NCI-H2107 treated with DMSO at 0.1 percent for 48 hours (cell line): Measurements from ENCODE around the gene SMIM36.
"Not testable (repeated sequence)": the region's sequence is repeated elsewhere in the genome, so short reads cannot be mapped to it uniquely, and the experiment has no call there.

ENCODE experiments used
- DNase-seq: peaks from one replicate; lab custom pipeline; 2025; ENCODE audit not compliant: unreplicated experiment; lab: John Stamatoyannopoulos, UW

The SMIM36 gene

DNA sequence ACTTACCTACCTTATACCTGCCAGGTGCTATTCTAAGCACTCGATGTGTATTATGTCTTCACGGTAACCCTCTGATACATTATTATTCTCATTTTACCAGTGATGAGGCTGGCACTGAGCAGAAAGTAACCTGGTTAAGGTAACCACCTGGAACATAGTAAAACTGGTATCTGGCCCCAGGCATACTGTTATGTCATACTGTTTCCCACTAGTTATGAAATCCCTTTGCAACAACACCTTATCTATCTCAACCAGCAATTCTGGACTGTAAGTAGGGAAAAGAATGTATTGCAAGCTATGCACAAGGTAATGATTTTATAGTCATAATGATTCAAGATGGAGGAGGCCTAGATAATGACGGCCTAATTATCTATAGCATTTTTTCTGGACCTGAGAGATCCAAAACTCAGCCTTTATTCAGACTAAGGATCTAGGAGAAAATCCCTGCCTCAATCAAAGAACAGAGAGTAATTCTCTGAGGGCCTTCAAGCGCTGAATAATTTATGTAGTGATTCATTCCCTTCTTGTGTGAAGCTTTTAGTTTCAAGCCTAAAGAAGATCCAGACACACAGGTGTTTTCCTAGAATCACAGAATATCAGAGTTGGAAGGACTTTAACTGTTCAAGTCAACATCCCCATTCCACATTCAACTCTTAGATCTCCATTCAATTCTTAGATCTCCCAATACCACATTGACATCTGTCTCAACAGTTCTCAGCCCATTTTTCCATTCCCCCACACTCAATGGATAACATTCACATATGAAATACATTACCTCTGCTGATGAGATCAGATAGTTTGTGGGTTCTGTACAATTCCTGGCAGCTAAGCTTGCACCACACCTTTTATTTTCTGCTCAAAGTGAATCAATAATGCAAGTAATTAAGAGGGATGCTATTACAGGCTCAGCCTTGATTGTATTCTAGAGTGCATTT, 74.8 kb downstream of the SMIM36 start:
- no peak for DNase-seq

DNA sequence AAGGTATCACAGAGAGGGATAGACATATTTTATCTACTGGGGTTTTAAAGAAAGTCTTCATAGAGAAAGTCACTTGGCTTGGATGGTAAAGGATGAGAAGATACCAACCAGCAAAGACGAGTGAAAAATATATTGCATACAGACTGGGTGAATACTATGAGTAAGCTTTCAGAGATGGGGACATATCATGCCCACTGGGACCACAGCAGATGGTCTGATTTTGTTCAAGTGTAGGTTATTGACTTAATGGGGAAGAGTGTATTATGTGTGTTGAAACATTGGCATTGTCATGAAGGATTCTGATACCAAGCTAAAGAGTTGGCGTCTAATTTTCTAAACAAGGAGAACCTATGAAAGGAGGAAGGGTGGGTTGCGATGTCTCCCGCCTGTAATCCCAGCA, 75.8 kb downstream of the SMIM36 start:
- no peak for DNase-seq

DNA sequence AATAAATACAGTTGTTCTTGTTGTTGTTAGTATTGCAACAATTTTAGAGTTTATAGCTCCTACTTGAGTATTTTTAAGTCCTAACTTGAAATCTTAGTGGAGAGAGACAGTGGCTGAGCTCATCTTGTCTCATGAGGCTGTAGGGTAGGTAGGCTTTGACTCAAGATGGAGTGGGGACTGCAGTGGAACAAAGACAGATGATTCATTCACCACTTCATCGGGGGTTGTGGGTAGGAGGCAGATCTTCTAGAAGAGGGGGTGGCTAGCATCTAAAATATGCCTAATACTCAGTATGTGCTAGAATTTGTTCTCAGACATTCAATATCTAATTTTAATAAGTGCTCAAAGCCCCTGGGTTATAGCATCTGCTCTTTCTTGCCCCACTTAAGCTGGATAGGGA, 76.5 kb downstream of the SMIM36 start:
- DNase-seq, result no peak

DNA sequence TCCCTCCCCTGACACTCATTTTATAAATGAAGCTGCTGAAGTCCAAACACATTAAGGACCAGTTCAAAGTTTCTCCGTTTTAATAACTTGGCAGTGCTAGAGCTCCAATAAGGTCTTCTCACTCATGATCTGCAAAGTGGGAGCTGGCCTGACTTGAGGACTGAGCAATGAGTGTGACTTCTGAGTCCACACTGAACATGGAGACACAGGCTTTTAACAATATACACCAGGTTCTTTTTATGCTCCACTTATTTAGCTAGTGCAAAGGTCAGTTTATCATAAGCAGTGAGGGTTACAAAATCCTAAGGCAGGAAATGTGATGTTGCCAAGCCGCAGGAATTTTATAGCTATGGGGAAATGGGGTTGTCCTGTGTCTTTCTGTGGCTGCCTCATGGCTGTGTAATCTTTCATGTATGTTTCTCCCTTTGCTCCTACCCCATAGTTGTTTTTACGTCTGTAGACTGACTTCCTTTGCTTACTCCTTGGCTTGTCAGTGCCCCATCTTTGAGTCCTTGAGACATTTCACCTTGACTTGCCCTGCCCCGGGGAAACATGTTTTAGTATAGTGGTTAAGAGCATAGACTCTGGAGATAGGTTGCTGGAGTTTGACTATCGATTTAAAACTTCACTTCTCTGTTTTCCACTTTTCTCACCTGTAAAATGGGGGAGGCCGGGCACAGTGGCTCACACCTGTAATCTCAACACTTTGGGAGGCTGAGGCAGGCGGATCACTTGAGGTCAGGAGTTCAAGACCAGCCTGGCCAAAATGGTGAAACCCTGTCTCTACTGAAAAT, 77.4 kb downstream of the SMIM36 start:
- no peak for DNase-seq

DNA sequence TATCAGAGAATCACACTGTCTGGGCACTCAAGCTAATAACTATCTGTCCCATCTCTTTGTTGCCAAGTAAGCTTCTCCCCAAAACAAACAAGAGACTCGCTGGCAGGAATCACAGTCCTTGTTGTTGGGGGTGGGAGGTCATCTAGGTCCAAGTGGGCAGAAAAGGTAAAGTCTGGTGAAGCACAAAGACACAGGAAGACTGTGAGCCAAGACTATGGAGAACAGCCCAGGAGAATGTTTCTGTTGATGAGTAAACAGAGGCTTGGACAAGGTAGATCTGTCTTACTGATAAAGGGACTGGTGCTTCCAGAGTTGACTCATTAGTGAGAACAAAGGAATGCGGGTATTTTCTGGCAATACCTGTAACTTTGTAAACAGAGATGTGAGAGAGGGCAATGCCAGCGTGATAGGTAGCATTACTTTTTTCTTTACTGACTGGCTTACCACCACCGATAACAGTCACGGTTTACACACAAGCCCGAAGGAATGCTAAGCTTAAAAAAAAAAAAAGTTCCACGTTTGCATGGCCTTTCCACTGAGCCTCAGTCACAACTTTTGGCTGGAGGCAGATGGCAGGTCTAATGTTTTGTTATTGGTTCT, 78.1 kb downstream of the SMIM36 start:
- no peak for DNase-seq

DNA sequence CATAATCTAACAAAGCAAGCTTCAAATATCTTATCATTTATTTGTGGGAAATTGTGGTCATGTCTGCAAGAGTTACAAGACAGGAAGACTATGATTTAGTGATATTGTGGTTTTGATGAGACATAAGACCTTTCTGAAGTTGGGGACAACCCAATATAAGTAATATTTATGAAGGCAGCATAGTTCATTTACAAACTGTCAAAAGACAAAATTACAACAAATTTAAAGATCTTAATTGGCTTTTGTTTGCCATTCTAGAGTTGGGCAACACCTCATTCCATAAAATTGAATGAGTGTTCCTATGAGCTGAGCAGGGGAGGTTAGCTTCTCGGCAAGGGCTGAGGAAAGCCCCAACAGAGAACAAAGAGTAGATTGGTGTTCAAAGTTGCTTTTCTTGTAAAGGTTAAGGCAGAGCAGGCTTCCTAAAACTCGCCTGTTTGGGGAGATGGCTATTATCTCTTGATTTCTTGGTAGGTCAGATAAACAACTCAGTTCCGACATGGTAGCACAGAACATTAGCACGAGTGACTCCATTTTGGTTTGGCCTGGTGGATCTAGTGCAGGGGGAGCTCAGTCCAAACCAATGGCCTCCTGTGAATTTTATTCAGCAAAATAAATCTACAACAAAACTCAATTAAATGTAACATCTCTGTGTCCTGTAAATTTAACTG, 78.8 kb downstream of the SMIM36 start:
- DNase-seq, result no peak

DNA sequence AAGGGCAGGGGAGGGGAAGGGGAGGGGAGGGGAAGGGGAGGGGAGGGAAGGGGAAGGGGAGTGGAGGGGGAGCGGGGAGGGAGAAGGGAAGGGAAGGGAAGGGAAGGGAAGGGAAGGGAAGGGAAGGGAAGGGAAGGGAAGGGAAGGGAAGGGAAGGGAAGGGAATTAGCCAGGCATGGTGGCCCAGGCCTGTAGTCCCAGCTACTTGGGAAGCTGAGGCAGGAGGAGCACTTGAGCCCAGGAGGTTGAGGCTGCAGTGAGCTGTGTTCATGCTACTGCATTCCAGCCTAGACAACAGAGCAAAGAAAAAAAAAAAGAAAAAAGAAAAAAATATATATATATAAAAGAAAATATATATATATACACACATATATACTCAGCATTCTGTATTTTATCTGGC, 79.3 kb downstream of the SMIM36 start:
- not testable (repeated sequence) for DNase-seq

DNA sequence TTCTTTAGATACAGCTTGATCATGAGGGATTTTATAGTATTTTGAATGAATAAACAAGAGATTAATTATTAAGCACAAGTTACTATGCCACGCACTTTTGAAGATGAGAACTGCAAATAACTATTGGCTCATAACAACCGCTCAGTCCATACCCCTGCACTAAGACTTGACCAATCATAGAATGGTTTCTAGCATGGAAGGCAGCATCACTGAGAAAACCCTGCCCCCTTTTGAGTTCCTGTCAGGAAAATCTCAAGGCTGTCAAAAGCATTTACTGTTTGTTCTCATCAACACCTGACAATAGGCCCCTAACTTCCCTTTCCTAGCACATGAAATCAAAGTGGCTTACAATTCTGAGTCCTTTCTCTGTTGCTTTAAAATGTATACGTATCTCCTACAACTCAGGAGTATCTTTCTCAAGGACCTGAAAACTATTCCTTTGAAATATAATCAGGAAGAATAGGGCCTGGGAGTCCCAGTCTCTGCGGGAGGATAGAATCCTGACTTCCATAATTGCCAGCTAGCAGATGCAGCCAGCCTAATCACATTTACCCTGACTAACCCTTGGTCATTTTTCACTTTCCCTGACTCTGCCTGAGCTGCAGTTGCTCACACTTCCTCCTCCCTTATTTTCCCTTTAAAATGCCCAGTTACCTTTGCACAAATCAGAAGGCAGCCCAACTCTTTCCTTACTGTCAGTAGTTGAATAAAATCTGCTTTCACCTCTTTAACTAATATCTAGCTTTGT, 80.5 kb downstream of the SMIM36 start:
- no peak for DNase-seq

DNA sequence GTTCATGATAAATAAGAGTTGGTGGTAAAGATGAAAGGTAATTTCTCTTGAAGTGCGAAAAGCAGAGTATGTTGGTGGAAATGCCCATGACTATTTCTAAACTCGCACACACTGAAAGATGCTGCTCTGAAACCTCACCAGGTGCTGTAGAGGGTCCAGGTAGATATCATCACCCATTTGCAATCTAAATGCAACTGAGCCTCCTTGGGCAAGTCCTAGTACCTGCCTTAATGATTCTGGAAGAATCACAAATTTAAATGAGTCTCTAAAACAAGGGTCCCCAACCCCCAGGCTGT, 83.7 kb downstream of the SMIM36 start:
- no peak for DNase-seq

DNA sequence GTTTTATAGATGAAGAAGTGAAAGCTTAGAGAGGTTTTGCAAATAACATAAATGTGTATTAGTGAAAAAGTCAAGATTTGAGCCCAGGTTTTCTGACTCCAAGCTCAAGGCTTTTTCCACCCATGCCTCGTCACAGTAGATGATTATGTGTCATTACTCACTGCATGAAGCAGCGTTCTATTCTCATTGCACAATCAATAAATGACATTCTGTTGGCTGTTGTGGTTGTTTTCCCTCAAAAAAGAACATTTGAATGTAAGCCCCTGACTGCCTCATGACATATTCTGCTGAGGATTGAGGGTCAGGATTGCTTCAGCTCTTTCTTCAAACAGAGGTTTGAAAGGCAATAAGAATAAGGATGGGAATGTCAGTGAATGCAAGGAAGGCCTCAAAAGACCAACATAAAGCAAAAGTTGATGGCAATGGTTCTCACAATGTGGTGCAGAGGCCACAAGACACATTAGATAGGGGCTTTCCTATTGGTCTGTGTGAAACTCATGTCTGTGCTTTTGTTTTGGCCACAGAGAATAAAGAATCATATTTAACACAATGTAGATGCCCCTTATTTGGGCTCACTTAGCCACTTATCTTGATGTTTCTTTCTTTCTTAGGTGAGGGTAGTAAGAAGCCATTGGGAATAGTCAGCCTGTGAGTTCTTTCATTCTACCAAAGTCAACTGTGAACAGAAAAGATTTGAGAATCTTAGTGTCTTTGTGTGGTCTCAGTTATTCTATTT, 84.2 kb downstream of the SMIM36 start:
- no peak for DNase-seq

DNA sequence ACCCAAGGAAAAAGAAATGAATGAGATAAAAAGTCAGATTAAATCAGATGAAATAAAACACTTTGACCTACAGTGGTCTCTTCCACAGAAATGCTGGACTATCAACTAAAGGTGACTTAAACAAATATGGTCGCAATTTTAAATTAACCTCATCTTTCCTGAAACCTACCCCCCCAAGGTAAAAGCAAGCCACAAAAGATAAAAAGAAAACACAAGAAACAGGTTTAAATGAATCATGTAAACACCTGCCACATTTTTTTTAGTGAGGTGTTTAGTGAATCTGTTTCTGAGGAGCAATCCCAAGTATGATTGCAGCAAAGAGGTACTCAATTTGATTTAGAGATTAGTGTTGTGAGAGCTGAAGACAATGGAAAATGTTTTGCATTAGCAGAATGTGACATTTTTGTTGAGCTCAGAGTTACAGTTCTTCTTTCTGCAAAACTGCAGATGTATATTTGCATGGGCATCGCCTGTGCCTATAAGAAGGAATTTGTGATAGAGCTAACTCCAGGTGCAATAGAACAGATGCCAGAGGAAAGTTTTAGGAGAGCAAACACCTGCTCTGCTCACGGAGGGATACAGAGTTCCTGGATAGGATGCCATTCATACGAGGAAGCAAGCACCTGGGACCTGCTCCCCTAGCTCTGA, 86.2 kb downstream of the SMIM36 start:
- no peak for DNase-seq

DNA sequence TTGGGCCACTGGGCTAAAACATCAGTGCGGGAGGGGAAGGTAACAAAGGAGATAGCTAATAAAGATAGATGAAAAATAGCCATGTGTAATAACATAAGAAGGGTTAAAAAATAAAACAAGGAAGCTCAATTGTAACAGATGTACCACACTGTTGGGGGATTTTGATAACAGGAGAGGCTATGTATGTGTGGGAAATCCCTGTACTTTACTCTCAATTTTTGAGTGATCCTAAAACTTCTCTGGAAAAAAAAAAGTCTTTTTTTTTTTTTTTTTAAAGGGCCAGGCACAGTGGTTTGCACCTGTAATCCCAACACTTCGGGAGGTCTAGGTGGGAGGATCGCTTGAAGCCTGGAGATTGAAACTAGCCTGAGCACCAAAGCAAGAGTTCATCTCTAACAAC, 87.7 kb downstream of the SMIM36 start:
- DNase-seq, result no peak

DNA sequence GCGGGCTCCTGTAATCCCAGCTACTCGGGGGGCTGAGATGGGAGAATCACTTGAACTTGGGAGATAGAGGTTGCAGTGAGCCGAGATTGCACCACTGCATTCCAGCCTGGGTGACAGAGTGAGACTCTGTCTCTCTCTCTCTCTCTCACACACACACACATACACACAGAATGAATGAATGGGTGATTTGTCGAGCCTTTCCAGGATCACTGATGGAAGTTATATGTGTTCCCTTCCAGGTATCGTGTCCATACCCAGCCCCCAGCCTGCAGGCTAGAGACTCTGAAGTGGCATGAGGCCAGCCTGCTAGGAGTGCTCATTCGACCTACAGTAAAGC, 88.5 kb downstream of the SMIM36 start:
- not testable (repeated sequence) for DNase-seq

DNA sequence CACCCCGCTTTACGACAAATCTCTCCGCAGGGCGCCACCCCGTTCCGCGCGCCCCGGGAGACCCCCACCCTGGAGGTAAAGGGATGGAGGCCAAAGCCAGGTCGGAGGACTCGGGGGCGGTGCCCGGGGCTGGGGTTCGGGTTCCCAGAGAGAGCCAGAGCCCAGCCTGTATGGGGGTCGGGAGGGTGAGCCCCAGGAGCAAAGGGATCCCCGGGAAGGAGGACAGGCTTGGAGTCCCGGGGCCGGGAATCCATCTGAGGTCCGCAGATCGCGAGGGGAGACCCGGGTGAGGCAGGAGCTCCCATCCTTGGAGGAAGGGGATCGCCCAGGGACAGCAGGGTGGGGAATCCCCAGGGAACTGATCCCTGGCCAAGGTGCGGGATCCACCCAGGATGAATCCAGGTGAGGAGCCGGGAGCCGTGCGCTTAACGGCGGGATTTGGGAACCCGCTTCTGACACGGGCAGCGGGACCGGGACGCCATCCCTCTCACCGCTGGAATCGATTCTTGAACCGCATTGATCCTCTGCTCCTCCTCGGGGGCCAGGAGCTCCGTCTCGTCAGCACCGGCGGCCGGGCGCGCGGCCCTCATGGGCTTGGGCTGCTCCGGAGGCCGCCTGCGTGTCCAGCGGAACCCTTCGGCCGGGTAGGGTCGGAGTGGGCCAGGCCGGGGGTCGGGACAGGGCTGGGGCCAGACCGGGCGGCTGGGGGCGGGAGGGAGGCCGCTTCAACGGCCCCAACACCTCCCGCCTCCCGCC, 89.9 kb downstream of the SMIM36 start, which contains the start of gene MMD:
MMD (minus strand) TSS at position 657 of the 756 bp plus-strand sequence; CDS start at position 517, 140 bp downstream.
- no peak for DNase-seq

DNA sequence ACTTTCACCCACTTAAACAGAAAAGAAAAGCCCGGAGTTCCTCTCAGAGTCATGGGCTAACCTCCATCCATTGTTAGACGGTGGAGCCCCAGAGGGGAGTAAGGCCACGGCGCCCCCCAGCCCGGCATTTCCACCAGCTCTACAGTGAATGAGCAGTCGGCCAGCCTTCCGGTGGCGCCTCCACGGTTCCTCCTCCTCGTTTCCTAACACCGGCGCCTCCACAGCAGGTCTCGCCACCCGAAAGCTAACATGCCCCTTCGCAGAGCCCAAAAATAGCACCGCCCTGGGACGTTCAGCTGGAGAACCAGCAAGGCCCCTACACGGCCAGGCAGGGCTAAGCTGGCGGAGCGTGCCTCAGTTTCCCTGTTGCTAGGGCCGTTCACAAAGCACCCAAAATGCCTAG, 90.5 kb downstream of the SMIM36 start:
- DNase-seq, result no peak

DNA sequence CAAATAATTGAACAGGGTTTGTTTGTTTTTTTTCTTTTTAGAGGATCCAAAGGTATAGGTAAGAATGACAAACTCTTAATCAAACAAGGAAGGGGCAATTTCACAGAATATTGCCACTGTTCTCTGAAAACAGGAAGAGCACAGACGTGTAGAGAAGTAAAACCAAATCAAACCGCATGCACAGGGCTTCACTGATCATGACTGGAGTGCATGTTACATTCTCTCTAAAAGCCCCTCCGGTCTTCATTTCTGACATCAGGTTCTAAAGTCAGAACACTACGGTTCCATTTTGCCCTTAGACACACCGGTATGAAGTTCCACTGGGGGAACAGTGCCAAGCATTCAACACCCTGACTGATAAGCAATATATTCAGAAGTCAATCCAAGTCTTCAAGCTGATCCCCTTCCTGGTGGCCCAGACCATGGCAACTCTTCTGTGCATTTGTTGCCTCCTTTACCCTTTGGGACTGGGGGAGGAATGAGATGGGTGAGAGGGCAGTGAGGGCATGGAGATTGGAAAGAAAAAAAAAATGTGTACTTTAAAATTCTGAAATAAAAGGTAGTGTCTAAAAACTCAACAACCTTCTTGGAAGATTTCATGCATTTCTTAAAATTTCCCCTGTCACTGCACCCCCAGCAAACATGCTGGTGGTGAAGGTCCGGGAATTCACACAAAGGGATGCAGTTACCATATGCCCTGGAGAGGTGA, 91.0 kb downstream of the SMIM36 start:
- DNase-seq, result no peak

DNA sequence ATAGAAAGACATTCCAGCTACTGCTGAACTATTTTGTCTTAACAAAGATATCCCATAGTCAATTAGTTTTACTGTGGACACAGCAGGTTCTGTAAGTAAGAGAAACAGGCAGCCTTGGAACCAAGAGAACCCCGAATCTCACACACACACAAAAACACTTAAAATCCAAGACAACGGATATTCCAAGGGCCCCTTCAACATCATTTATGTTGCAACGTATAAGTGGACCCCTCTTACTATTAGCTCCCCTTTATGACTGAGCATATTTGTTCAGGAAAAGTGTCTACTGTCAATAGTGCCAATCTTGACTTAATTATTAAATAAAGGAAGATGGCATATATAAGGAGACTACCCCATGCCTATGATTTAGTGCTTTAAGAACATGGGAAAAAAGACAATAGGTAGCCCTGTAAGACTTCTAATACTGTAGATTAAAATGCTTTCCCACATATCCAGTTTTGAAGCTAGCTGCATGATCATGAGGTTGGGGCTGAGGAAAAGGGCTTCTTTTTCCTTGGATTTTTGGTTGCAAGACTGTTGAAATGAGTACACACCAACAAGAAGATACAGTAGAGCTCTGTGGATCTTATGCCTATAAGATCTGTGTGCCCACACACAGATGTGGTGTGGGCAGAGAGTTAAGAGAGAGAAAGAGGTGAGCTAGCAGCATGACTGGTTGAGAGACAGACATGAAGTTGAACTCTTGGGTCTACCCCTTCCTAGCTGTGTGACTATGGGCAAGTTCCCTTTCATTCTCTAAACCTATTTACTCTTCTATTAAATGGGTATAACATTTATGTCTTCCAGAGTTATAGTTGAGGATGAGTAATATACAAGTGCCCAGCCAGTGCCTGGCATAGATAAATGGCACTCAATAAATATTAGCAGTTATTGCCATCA, 92.6 kb downstream of the SMIM36 start:
- DNase-seq, result no peak
